ENCODE results near the gene CCDC169.

DNA sequence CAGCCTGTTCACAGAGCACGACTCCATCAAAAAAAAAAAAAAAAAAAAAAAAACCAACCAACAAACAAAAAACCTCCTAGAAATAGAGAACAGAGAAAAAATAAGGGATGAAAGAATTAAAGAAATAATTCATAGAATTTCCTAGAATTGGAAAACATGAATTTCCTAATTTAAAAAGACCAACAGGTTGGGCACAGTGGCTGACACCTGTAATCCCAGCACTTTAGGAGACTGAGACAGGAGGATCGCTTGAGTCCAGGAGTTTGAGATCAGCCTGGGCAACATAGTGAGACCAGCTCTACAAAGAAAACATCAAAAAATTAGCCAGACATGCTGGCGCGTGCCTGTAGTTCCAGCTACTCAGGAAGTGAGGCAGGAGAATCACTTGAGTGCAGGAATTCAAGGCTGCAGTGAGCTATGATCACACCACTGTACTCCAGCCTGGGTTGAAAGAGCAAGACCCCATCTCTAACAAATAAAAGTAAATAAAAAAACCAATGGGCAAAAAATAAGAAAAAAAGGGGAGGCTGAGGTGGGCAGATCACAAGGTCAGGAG, 42.1 kb upstream of the CCDC169 start:
- no peak for TF ChIP-seq POLR2AphosphoS5 (IDR thresholded peaks at IDR 0.05; ENCODE audit: low read depth, low read length)
- no peak for TF ChIP-seq POLR2A (IDR thresholded peaks at IDR 0.05; ENCODE audit: low read depth, low read length)
